HG03196 (cell line): Measurements from ENCODE around the gene UBE2I.
"Not testable (repeated sequence)": the region's sequence is repeated elsewhere in the genome, so short reads cannot be mapped to it uniquely, and the experiment has no call there.

Experiments used
- ATAC-seq: cut with Tn5 transposase; IDR thresholded peaks from one replicate; pipeline ENCODE4 v1.9.1; 2021; ENCODE audit not compliant: unreplicated experiment

The UBE2I gene

DNA sequence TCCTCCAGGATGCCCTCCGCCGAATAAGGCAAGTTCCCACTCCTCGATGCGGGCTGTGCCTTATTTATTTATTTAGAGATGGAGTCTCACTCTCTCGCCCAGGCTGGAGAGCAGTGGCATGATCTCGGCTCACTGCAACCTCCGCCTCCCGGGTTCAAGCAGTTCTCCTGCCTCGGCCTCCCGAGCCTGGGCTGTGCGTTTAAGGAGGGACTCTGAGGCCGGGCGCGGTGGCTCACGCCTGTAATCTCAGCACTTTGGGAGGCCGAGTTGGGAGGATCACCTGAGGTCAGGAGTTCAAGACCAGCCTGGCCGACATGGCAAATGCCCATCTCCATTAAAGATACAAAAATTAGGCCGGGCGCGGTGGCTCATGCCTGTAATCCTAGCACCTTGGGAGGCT is 18.7 kb downstream of the UBE2I start:
- not testable (repeated sequence) for ATAC-seq

DNA sequence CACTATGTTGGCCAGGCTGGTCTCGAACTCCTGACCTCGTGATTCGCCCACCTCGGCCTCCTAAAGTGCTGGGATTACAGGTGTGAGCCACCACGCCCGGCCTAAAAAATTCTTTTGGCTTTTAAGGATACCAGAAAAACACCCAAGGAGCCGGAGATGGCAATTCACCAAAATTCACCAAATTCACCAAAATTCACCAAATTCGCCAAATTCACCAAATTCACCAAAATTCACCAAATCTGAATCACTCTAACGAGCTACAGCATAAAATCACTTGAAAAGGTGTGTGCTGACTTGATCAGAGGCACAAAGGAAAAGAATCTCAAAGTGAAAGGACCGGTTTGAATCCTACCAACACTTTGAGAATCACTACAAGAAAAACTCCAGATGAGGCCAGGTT is 19.5 kb downstream of the UBE2I start:
- not testable (repeated sequence) for ATAC-seq

DNA sequence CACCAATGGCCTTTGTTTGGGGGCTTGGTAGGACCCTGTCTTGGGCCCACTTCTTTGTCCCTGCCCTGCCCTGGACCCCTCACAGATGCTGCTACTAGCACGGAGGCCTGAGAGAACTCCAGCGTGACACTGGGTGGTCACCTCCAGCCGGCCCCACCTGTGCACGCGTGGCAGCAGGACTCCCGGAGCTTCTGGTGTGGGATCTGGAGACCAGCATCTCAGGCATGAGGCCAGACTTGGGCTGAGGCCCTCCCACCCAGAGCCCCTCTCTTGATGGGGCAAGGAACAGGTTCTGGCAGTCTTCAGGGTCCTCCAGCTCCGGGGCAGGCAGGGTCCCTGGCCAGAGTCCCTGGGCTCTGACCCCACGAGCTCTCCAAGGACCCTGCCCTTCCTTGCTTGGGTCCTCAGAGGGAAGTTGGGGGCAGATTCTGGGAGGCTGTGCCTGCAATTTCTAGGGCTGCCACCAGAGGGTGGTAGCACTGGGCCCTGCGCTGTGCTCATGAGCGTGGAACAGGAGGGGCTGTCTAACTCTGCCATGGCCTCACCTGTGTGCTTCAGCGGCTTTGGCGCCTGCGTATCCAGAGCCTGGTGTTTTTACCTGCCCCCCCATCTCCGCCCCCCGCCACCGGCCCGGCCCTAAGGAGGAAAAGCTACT is 21.0 kb downstream of the UBE2I start:
- no peak for ATAC-seq

DNA sequence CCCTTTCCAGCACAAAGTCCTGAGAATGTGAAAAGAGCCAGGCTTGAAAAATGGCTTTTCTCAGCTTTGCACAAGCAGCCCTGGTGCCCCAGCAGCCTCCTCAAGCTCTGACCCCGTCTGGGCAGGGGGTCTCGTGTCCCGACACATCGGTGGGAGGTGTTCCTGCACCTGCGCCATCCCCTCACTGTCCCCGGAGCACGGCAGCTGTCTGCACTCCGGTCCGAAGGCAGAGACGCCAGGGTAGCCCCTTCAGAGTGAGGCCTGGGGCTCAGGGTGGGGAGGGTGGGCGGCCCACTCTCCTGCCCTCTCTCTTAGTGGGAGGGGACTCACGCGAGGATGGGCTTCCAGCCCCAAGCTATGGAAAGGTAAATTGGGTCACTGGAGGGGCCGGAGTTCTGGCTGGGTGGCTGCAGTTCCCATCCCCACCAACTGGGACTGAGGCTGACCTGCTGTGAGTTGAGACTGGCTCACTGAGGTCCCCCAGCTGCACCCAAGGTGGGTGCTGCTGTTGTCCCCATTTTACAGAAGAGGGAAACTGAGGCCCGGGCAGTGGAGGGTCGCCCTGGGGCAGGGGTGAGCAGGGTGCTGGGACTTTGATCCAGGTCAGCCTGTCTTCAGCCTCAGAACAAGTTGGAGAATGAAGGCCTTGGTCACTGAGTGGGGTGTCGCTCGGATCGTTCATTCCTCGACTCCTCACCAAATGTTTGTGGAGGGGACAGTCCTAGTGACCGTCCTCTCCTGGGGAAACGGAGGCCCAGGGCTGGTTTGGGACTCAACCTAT is 21.7 kb downstream of the UBE2I start:
- ATAC-seq, result no peak

DNA sequence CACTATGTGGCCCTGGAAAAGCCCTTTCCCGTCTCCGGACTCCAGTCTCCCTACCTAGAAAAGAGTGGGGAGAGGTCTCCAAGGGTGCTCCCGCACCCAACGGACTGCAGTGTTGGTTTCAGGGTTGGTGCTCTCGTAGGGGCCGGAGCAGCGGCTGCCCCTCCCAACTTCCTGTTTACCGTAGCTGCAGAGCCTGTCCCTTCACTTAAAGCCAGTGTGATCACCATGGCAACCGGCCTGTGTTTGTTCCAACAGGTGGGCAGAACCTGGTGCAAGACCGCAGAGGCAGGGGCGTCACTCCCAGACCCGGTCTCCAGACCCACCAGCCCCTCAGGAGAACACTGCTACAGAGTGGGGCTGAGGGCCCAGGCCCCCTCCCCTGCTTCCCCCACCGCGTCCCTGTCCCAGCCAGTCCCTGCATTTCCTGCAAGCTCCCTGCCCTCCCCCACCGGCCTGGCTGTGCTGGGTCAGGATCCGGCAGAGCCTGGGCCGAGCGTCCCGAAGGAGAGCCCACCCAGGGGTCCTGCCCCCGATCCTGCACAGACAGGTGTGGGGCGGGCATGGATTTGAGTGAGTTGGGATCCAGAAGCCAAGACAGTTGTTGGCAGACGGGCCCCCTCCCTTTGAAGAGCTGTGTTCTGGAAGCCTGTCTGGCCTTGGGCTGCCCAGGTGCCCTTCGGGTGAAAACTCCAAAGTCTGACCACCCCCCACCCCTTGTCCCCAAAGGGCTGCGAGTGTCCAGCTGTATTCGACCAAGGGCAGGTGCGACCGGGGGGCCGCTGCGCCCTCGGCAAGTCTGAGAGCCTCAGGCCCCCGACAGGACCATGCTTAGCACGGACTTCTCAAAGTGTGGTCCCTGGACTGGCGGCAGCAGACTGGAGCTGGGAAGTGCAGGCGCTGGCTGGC is 22.5 kb downstream of the UBE2I start:
- ATAC-seq, result no peak

DNA sequence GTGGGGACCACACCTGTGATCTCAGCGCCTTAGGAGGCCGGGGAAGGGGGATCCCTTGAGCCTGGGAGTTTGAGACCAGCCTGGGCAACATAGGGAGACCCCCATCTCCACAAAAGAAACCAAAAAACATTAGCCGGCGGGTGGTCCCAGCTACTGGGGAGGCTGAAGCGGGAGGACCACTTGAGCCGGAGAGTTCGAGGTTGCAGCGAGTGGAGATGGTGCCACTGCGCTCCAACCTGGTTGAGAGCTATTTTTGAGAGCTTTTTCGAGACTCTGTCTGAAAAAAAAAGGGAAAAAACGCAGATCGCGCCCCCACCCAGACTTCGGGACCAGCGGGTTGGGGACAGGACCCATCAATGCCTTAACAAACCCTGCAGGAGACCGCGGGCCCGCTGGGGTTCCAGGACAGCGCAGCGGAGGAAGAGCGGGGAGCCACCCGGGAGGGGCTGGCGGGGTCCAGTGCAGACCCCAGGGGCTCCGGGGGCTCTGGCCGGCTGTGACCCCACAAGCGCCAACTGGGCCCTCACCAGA is 23.2 kb downstream of the UBE2I start:
- ATAC-seq, result no peak

DNA sequence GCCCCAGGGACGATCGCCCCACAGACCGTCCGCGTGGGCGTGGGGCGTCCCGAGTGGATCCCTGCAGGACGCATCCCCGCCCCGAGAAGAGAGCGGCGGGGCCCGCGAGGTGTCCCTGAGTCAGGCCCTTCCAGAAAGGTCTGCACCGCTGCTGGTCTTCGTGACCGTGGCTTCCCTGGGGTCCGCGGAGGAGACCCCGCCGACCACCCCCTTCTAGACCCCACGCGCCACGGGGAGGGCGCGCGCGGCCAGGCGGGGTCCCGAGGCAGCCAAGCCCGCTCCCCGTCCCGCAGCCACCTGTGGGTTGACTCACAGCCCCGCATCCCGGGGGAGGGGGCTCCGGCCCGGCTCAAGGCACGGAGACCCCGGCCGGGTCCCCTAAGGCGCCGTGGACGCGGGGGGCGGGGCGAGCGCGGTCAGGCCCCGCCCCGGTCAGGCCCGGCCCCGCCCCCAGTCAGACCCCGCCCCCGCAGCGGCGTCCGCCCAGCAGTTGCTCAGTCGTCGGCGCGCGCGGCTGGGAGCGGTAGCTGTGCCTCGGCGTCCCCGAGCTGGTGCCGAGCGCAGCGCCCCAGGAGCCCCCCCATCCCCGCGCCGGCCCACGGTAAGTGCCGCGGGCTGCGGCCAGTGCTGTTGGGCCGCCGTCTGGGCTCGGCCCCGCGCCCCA is 23.8 kb downstream of the UBE2I start, which contains the start of gene BAIAP3:
Gene BAIAP3 (plus strand): TSS at position 497 of the 664 bp plus-strand sequence. CDS start 4,905 bp downstream, outside the sequence.
- no peak for ATAC-seq

DNA sequence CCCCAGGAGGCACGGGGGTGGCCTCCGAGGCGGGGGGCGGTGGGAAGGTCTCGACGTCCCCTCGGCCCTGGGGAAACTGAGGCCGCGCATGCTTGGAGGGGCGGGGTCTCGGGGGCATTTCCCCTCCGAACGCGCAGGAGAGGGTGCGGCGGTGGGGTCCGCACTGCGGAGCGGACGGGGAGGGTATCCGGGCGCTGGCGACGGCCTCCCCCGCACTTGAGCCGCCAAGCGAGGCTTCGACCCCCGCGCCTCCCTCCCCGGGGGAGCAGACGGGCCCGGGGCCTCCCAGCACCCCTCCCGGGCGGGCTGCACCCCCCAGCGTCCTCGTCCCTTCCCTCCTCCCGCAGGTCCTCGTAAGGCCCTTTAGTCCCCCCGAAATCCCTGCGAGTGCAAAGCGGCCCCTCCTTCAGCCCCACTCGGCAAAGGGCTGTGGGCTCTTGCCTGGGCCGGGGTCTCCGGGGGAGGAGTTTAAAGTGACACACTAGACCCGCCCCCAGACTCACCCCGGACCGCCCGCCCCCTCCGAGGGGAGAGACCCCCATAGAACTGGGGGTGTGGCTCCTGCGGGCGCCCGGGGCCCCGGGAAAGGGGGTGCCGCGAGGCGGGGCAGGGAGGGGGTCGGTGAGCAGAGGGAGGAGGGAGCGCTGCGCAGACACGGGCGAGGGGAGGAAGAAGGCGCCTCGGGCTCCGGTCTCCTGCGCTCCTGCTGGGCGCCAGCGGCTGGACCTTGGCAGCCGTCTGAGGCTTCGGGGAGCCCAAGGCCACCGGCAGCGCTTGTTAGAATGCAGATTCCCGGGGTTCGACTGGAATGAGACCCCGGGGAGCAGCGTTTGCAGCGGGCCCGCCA is 24.6 kb downstream of the UBE2I start:
- no peak for ATAC-seq

DNA sequence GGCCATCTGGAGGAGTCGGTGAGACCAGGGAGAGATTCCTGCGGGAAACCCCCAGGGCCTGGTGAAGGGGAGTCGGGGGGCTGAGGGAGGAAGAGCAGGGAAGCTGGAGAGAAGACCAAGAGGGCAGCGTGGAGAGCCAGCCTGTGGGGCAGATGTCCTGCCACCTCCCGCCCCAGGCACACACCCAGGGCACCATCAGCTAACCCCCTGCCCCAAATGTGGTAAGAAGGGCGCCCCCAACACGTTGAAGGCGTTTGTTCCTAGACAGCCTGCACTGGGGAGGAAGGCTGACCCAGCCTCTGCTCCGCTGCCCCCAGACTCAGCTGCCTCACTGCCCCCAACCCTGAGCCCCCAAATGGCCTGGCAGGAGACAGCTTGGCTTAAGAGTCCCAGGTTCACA is 25.3 kb downstream of the UBE2I start:
- ATAC-seq, result no peak

DNA sequence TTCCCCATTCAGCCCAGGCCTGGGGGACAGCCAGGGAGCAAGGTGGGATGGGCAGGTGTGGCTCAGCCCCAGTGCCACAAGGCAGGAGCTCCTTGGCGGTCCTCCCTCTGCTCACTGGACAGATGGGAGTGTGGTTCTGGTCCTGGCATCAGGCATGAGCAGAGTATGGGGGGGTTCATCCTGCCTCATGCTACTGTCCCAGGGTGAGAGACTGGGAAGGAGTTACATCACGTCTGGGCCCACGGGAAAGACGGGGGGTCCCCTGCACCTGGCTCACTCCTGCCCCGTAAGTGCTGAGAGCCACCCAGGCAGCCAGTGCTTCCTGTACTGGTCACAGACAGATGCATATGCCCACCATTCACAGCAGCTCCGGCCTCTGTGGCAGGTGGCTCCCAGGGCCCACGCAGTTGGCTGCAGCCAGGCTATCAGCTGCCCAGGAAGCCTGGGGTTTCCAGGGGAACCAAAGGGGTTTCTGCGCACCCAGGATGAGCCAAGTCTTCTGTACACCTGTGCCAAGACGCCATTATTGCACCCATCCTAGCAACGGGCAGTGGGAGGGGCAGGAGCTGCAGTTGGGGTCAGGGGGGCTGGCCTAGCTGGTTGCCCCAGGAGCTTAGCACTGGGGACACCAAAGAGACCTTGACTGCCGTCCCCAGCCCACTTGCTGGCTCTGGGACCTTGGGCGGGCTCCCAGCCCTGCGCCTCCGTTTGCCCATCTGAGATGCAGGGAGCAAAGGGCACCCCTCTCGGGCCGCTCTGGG is 26.0 kb downstream of the UBE2I start:
- no peak for ATAC-seq

DNA sequence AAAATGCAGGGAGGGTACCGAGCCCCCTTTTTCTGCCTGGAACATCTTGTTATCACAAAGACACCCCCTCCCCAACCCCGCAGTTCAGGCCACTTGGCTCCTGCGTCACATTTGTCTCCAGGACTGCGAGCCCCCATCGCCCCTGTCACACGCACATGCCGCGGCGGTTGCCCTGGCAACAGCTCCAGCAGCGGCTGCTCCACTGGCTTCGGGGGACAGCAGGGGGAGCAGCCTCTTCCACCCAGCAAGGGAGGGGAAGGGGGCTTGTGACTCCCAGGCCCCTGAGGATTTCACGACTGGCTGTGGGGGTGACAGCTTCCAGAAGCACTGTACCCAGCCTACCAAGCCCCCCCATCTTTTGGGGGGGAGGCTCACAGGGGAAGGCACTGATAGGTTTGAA is 26.6 kb downstream of the UBE2I start:
- ATAC-seq, result no peak

DNA sequence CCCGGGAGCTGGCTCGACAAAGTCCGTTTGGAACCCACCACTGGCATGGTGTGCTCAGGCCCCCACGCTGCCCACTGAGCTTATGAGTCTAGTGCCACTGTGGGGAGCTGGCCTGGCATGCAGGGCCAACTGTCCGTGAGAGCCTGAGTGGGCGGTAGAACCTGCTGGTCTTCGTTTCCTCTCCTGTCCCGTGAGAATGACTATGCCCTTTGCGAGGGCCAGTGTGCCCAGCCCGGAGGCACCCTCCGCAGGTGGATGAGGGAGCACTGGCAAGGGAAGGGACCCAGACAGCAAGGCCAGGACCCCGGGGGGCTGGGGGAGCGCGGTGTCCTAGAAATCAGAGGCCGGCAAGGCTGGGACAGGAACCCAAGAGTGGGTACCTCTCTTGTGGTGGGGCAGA is 27.2 kb downstream of the UBE2I start:
- no peak for ATAC-seq

DNA sequence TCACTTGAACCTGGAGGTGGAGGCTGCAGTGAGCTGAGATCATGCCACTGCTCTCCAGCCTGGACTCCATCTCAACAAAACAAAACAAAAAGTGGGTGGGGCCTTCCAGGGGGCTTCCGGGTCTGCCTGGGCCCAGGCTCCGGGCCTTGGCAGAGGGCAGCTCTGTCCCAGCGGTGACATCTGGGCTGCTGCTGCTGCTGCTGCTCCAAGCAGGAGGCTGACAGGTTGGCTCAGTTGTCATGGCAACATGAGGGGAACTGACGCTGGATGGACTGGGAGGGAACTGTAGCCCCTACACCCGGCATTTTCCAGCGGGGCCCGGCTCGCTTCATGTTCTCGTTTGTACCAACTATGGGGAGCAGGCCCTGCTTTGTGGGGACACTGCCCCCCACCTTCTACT is 28.1 kb downstream of the UBE2I start:
- no peak for ATAC-seq

DNA sequence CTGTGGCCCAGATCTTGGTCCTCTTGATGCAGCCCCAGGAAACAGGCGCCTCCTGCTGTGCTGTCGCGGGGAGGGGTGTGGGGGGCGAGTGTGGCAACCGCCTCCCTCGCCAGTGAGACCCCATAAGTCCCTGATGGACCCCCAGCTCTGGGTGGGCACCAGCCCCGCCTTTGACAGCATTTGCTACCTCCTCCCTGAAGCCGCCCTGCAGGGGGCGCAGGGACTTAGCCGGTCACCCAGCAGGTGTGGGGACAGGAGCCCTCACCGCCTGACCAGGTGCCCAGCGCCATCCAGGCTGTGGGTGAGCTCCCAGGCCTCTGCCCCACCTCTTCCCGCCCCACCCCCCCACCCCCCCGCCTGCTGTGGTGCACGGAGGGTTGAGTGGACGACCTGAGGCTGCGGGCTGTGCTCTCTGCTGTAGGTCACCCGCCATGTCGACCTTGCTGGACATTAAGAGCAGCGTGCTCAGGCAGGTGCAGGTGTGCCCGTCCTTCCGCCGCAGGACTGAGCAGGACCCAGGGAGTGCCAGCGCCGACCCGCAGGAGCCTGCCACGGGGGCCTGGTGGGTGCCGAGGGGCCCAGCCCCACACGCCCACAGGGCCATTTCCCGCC is 28.8 kb downstream of the UBE2I start:
- no peak for ATAC-seq

DNA sequence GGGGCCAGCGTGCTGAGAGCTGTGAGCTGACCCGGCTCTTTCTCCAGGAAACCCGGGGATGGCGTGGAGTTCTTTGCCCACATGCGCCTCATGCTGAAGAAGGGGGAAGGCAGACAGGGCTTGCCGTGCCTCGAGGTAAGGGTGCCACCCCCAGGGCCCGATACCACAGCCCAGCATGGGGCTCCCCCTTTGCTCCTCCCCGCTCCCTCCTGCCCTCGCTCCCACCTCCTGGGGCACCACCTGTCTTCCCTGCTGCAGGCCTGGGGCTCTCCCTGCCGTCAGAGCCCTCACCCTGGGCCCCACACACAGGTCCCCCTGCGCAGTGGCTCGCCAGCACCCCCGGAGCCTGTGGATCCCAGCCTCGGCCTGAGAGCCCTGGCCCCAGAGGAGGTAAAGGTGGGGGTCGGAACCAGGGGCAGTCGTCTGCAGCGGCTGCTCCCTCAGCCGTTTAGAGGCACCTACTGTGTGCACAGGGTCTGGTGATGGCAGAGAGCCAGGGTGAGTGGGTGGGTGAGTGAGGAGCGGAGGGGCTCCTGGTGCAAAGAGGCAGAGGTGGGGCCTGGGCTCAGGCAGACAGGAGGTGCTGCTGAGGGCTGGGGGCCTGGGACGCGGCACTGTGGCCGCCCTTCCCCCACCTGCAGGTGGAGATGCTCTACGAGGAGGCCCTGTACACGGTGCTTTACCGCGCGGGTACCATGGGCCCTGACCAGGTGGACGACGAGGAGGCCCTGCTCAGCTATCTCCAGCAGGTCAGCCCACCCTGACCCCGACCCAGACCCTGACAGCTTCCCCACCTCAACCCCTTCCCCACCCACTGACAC is 29.6 kb downstream of the UBE2I start:
- no peak for ATAC-seq

DNA sequence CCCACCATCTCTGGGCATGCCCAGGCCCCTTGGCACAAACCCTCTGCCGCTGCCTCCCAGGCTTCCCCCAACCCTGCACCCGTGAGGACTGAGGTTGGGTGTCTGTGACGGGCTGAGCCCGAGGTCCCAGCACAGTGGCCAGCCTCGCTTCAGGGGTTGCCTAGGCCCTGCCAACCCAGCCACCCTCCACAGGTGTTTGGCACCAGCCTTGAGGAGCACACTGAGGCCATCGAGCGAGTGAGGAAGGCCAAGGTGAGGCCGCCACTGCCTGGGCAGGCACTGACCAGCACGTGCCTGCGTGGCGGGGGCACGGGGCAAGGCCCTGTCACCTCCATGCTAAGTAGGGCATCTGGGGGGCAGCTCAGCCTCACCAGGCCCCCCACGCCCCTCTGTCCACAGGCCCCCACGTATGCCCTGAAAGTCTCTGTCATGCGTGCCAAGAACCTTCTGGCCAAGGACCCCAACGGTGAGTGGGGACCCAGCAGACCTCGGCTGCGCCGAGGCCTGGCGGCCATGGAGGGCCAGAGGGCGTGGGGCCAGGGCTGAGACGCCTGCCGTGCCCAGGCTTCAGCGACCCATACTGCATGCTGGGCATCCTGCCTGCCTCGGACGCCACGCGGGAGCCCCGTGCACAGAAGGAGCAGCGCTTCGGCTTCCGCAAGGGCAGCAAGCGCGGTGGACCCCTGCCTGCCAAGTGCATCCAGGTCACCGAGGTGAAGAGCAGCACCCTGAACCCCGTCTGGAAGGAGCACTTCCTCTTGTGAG is 31.5 kb downstream of the UBE2I start:
- ATAC-seq, result no peak
